Activated naive CD8-positive, alpha-beta T cell treated with anti-CD3 and anti-CD28 coated beads, Interleukin-2, amount 10 ng/mL, durations not matched to agents 7 days and 5 days (primary cell): ENCODE data around the gene PRR36. TPM values are rescaled to one million over a fixed set of nuclear protein-coding genes. Genes with fewer than 3 reads are reported as not detected.
A peak's percentile ranks its signal among the peaks of the same experiment; 100 is the strongest.

ENCODE experiments used
- ATAC-seq: fragments of 150-1000 bp; cut with Tn5 transposase; one replicate; pipeline ENCODE4 v1.10.0; 2021; ENCODE audit warnings: low read depth, moderate library complexity
- POLR2A ChIA-PET: fragments of 350-600 bp; sonication (Branson Sonifier 250); formaldehyde crosslinking; loops from one replicate; lab custom pipeline; 2021; ENCODE audit warnings: antibody characterized with exemption; lab: Charles Lee
- DNase-seq: peaks from one replicate; pipeline ENCODE4 v3.0.0; 2021
- H3K27ac Mint-ChIP-seq: one replicate; pipeline ENCODE4 v1.8.0; 2022; ENCODE audit warnings: mild to moderate bottlenecking, mixed read lengths
- H3K27me3 Mint-ChIP-seq: one replicate; pipeline ENCODE4 v1.8.0; 2022; ENCODE audit warnings: mild to moderate bottlenecking, moderate library complexity, mixed read lengths
- H3K36me3 Mint-ChIP-seq: one replicate; pipeline ENCODE4 v1.8.0; 2021; ENCODE audit warnings: mild to moderate bottlenecking, mixed read lengths
- H3K4me1 Mint-ChIP-seq: one replicate; pipeline ENCODE4 v1.8.0; 2021; ENCODE audit warnings: mixed read lengths
- H3K4me3 Mint-ChIP-seq: one replicate; pipeline ENCODE4 v1.8.0; 2022; ENCODE audit warnings: mild to moderate bottlenecking, moderate library complexity, mixed read lengths
- H3K9me3 Mint-ChIP-seq: one replicate; pipeline ENCODE4 v1.8.0; 2021; ENCODE audit warnings: mixed read lengths
- total RNA-seq, 2 experiments: library from RNA; stranded (reverse); gene quantifications; one replicate each; pipeline ENCODE4 v1.2.3, GENCODE V29; 2021

Gene PRR36
- total RNA-seq, 2 experiments from 2014 or later, result 0.40 to 0.78 TPM

GRCh38 chr19:7844951-7845350 is 29.2 kb downstream of the PRR36 start:
- POLR2A ChIA-PET, result no interaction called here
- H3K4me3 Mint-ChIP-seq, result no peak overlapping the region
- H3K36me3 Mint-ChIP-seq, result no peaks in the 10 kb centered on the region
- no peaks in the 10 kb centered on the region for H3K27me3 Mint-ChIP-seq
- no peaks in the 10 kb centered on the region for H3K9me3 Mint-ChIP-seq
- no peak overlapping the region for H3K27ac Mint-ChIP-seq
- ATAC-seq (no peak), DNase-seq (no peak)
- no peaks in the 10 kb centered on the region for H3K4me1 Mint-ChIP-seq

- ATAC-seq (no peak), DNase-seq (no peak)
- H3K27me3 Mint-ChIP-seq, result no peaks in the 10 kb centered on the region
- H3K9me3 Mint-ChIP-seq, result no peaks in the 10 kb centered on the region
- no peaks in the 10 kb centered on the region for H3K4me1 Mint-ChIP-seq
- no peak overlapping the region for H3K4me3 Mint-ChIP-seq
- no peak overlapping the region for H3K27ac Mint-ChIP-seq
- POLR2A ChIA-PET, result interaction anchor here (0.5 kb wide), 1 partner anchor 128 kb away, joined by 3 read pairs; no protein-coding TSS in a partner anchor
- H3K36me3 Mint-ChIP-seq, result no peaks in the 10 kb centered on the region
Observed at GRCh38 chr19:7844405-7844804, 29.8 kb downstream of the PRR36 start.

DNA sequence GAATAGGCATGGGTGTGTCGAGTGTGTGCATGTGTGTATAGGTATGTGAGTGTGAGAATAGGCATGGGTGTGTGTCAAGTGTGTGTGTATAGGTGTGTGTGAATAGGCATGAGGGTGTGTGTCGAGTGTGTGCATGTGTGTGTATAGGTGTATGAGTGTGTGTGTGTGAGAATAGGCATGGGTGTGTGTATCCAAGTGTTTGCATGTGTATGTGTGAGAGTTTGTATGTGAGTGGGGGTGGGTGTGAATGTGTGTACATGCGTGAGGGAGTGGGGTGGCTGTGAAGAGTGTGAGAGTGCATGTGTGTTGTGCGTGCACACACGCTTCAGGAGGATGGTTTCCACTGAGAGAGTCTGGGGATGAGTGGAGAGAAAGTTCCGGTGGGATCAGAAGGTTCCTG is 30.7 kb downstream of the PRR36 start:
- ATAC-seq (no peak), DNase-seq (no peak)
- POLR2A ChIA-PET, result no interaction called here
- Mint-ChIP-seq H3K27me3 (no peaks in the 10 kb centered on the region), H3K27ac (no peak overlapping the region), H3K4me3 (no peak overlapping the region), H3K4me1 (no peaks in the 10 kb centered on the region), H3K36me3 (no peaks in the 10 kb centered on the region), H3K9me3 (no peaks in the 10 kb centered on the region)

- Mint-ChIP-seq H3K4me1 (no peaks in the 10 kb centered on the region), H3K27ac (no peak overlapping the region), H3K27me3 (no peaks in the 10 kb centered on the region), H3K9me3 (no peaks in the 10 kb centered on the region), H3K36me3 (no peaks in the 10 kb centered on the region), H3K4me3 (no peak overlapping the region)
- DNase-seq (no peak), ATAC-seq (no peak)
- POLR2A ChIA-PET, result no interaction called here
Observed at GRCh38 chr19:7842661-7843294, 31.4 kb downstream of the PRR36 start.

- POLR2A ChIA-PET, result no interaction called here
- H3K27me3 Mint-ChIP-seq, result no peaks in the 10 kb centered on the region
- no peak overlapping the region for H3K27ac Mint-ChIP-seq
- no peaks in the 10 kb centered on the region for H3K4me1 Mint-ChIP-seq
- DNase-seq (no peak), ATAC-seq (no peak)
- H3K36me3 Mint-ChIP-seq, result no peaks in the 10 kb centered on the region
- H3K4me3 Mint-ChIP-seq, result no peak overlapping the region
- no peaks in the 10 kb centered on the region for H3K9me3 Mint-ChIP-seq
Observed at GRCh38 chr19:7841751-7842660, 32.2 kb downstream of the PRR36 start.

GRCh38 chr19:7840629-7841028 is 33.6 kb downstream of the PRR36 start:
- no peaks in the 10 kb centered on the region for H3K9me3 Mint-ChIP-seq
- no peak overlapping the region for H3K27ac Mint-ChIP-seq
- no peak overlapping the region for H3K4me3 Mint-ChIP-seq
- no peaks in the 10 kb centered on the region for H3K27me3 Mint-ChIP-seq
- ATAC-seq (no peak), DNase-seq (no peak)
- no peaks in the 10 kb centered on the region for H3K36me3 Mint-ChIP-seq
- no peaks in the 10 kb centered on the region for H3K4me1 Mint-ChIP-seq
- POLR2A ChIA-PET, result no interaction called here

DNA sequence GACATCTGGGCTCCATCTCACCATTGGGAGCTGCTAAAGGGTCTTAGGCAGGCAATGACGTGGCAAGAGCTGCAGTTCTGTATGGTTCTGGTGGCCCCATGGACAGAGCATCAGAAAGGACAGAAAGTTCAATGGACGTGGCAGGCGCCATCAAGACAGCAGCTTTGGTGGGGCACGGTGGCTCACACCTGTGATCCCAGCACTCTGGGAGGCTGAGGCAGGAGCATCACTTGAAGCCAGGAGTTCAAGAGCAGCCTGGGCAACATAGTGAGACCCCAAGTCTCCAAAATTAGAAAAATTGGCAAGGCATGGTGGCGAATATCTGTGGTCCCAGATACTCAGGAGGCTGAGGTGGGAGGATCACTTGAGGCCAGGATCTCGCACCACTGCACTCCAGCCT is 34.7 kb downstream of the PRR36 start:
- no peaks in the 10 kb centered on the region for H3K4me1 Mint-ChIP-seq
- no peaks in the 10 kb centered on the region for H3K9me3 Mint-ChIP-seq
- no peaks in the 10 kb centered on the region for H3K27me3 Mint-ChIP-seq
- DNase-seq (no peak), ATAC-seq (no peak)
- H3K36me3 Mint-ChIP-seq, result no peaks in the 10 kb centered on the region
- POLR2A ChIA-PET, result no interaction called here
- H3K27ac Mint-ChIP-seq, result no peak overlapping the region
- H3K4me3 Mint-ChIP-seq, result no peak overlapping the region

DNA sequence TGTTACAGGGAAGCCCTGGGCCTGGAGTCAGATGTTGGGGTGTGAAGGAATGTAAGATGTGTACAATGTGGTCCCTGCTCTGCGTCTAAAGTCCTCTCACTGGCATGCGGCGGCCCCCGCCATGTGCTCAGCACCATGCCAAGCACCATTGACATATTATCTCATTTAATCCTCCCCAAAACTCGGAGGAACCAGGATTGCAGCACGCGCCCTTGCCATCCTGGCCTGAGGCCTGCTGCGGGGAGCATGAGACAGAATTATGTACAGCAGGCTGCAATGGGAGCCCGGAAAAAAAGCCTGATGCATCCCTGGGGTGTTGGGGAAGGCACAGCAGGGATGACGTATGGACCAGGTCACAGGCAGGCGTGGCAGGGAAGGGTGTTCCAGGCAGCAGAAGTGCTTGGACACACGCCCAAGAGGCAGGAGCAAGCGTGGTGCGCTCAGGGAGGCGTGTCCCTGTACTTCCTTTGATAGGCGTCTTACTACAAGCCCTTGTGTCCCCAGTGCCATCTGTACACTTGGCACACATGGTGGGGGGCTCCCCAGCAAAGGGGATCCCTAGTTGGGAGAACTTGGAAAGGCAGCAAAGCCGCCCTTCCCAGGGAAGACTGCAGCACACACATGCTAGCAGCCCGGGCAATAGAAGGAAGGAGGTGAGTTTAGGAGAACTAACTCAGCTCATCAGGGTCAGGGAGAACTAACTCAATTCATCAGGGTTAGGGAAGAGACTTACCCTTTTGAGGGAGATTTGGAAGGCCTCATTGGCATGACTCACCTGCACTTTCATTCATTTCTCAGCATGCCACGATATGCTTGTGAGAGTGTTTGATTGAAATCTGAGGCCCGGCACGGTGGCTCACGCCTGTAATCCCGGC is 40.7 kb downstream of the PRR36 start:
- Mint-ChIP-seq H3K4me3 (no peak overlapping the region), H3K27me3 (peaks cover 2% of the 10 kb centered on the region), H3K27ac (no peak overlapping the region), H3K4me1 (peaks cover 15% of the 10 kb centered on the region), H3K9me3 (no peaks in the 10 kb centered on the region), H3K36me3 (no peaks in the 10 kb centered on the region)
- POLR2A ChIA-PET, result no interaction called here
- ATAC-seq, result no peak
- no peak for DNase-seq

- Mint-ChIP-seq H3K27me3 (peaks cover 2% of the 10 kb centered on the region), H3K36me3 (no peaks in the 10 kb centered on the region), H3K27ac (no peak overlapping the region), H3K9me3 (no peaks in the 10 kb centered on the region), H3K4me3 (no peak overlapping the region), H3K4me1 (peaks cover 15% of the 10 kb centered on the region)
- POLR2A ChIA-PET, result no interaction called here
- DNase-seq (no peak), ATAC-seq (no peak)
Observed at GRCh38 chr19:7832781-7833180, 41.4 kb downstream of the PRR36 start.

- no peak overlapping the region for H3K4me3 Mint-ChIP-seq
- no peaks in the 10 kb centered on the region for H3K9me3 Mint-ChIP-seq
- ATAC-seq (no peak), DNase-seq (no peak)
- peaks cover 15% of the 10 kb centered on the region for H3K4me1 Mint-ChIP-seq
- H3K36me3 Mint-ChIP-seq, result no peaks in the 10 kb centered on the region
- H3K27me3 Mint-ChIP-seq, result peaks cover 6% of the 10 kb centered on the region
- POLR2A ChIA-PET, result interaction anchor here (0.8 kb wide), 1 partner anchor 20 kb away, joined by 4 read pairs; no protein-coding TSS in a partner anchor
- no peak overlapping the region for H3K27ac Mint-ChIP-seq
Observed at GRCh38 chr19:7832009-7832408, 42.2 kb downstream of the PRR36 start.

DNA sequence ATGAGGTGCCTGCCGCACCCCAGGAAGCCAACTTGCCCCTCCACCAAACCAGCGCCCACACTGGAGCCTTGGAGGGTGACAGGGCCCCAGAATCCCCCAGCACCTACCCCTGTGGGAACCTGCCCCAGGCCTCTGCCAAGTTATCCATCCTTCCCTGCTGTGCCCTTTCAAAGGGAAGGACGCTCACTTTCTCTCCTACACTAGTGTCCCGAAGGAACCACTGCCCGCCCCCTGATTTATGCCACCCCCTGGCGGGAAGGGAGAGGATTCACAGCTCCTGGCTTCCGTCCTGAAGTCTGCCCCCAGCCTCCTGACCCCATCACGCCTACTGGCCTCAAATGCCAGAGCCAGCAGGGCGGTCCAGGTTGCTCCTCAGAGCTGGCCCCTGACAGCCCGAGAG is 42.7 kb downstream of the PRR36 start:
- Mint-ChIP-seq H3K9me3 (no peaks in the 10 kb centered on the region), H3K4me1 (peaks cover 15% of the 10 kb centered on the region), H3K36me3 (no peaks in the 10 kb centered on the region), H3K4me3 (peak overlapping the region; percentile 85), H3K27ac (peak overlapping the region; percentile 83), H3K27me3 (peaks cover 9% of the 10 kb centered on the region)
- DNase-seq (no peak), ATAC-seq (no peak)
- POLR2A ChIA-PET, result interaction anchor here (0.8 to 1.1 kb wide), 2 partner anchors 19 to 96 kb away, joined by 3 to 4 read pairs; no protein-coding TSS in a partner anchor

GRCh38 chr19:7830823-7831222 is 43.4 kb downstream of the PRR36 start:
- H3K4me1 Mint-ChIP-seq, result peaks cover 15% of the 10 kb centered on the region
- H3K27me3 Mint-ChIP-seq, result peaks cover 14% of the 10 kb centered on the region
- no peaks in the 10 kb centered on the region for H3K36me3 Mint-ChIP-seq
- POLR2A ChIA-PET, result interaction anchor here (0.7 to 1.1 kb wide), 2 partner anchors 67 to 96 kb away, joined by 3 read pairs; no protein-coding TSS in a partner anchor
- DNase-seq (no peak), ATAC-seq (no peak)
- no peaks in the 10 kb centered on the region for H3K9me3 Mint-ChIP-seq
- H3K4me3 Mint-ChIP-seq, result peak overlapping the region; percentile 85
- peak overlapping the region; percentile 83 for H3K27ac Mint-ChIP-seq

- peaks cover 15% of the 10 kb centered on the region for H3K4me1 Mint-ChIP-seq
Observed at GRCh38 chr19:7830272-7830771, 43.9 kb downstream of the PRR36 start.

More at GRCh38 chr19:7830272-7830771, 43.9 kb downstream of the PRR36 start:
- Mint-ChIP-seq H3K27me3 (peaks cover 16% of the 10 kb centered on the region), H3K27ac (peak overlapping the region; percentile 83), H3K36me3 (no peaks in the 10 kb centered on the region), H3K4me3 (peak overlapping the region; percentile 85), H3K9me3 (no peaks in the 10 kb centered on the region)
- DNase-seq (no peak), ATAC-seq (no peak)
- POLR2A ChIA-PET, result interaction anchor here (0.7 to 1.1 kb wide), 2 partner anchors 68 to 97 kb away, joined by 3 read pairs; no protein-coding TSS in a partner anchor
